ENCODE data around the gene PACS2.

PACS2 gene

DNA sequence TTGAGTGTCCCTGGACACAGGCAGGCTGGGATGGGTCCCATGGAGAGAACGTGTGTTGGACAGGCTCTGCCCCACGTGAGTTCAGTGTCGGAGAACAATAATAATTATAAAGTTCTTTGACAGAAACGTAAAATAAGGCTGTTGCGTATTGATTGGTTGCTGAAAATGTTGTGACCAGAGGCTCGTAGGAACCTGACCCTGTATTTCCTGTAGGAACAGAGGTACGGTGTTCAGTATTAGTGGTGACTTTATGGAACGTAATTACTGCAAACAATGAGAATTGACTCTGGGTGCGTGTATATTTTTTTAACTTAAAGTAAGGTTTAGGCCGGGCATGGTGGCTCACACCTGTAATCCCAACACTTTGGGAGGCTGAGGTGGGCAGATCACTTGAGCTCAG lies 112.9 kb downstream of the PACS2 start:
- DNase-seq, result no peak

DNA sequence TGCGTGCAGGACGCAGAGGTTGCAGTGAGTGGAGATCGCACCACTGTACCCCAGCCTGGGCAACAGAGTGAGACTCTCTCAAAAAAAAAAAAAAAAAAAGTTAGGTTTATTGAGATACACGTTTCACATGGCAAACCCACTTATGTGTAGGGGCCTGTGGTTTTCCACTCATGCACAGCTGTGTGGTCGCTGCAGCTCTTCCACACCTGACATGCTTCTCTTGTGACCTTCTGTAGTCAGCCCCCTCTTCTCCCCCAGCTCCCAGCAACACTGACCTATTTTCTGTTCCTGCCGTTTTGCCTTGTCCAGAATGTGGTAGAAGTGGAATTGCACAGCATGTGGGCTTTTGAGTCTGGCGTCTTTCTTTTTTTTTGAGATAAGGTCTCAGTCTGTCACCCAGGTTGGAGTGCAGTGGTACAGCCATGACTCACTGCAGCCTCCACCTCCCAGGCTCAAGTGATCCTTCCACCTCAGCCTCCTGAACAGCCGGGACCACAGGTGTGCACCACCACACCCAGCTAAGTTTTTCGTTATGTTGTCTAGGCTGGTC lies 113.5 kb downstream of the PACS2 start:
- no peak for DNase-seq

DNA sequence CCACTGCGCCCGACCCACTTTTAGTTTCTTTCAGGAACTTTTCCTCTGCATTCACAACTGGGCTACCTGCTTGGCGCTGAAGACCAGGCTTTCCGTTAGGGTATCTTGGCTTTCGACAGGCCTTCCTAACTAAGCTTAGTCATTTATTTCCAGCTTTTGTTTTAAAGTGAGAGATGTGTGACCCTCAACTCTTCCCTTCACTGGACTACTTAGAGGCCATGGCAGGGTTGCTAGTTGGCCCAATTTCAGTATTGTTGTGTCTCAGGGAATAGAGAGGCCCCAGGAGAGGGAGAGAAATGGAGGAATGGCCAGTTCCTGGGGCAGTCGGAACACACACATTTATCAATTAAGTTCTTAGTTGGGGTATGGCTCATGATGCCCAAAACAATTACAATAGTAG lies 115.5 kb downstream of the PACS2 start:
- DNase-seq, result no peak

DNA sequence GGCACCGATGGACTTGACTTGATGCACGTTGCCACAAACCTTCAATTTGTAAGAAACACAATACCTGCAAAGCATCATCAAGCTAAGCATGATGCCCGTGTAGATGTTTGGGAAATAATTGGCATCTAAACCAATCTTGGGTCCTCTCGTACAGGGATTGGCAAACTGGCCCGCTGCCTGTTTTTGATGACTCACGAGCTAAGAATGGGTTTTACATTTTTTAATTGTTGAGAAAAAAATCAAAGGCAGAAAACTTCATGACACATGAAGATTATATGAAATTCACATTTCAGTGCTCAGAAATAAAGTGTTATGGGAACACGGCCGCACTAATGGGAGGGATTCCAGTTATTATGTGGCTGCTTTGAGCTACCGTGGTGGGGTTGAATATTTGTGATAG lies 116.0 kb downstream of the PACS2 start:
- no peak for DNase-seq

DNA sequence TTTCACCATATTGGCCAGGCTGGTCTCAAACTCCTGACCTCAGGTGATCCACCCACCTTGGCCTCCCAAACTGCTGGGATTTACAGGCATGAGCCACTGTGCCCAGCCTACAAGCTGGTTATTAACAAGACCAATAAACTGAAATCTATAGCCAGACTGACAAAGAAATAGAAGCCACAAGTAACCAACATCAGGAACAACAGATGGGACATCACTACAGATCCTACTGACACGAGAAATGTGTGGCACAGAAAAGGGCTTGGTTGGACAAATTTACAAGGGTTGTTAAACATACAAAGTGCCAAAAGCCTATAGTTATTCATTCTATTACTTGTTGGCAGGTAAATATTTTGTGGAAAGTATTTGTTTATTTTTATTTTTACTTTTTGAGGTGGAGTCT lies 116.7 kb downstream of the PACS2 start:
- no peak for DNase-seq

DNA sequence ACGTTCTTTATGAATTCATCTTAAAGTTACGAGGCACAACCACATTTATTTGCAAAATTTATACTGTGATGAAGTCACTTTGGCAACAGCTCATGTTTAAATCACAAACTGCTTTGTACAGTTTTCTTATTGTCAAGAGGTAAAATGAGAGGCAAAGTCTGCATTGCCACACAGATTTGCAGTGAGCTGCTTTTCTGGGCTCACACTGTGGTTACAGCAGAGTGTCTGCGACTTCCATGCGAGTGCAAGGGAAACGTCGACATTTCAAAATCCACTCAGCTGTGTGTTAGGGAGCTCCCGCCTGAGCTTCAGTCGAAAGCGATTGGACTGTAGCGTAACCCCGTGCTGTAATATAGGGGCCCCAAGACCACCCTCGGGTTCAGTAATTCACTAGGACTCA lies 118.1 kb downstream of the PACS2 start:
- DNase-seq, result no peak

DNA sequence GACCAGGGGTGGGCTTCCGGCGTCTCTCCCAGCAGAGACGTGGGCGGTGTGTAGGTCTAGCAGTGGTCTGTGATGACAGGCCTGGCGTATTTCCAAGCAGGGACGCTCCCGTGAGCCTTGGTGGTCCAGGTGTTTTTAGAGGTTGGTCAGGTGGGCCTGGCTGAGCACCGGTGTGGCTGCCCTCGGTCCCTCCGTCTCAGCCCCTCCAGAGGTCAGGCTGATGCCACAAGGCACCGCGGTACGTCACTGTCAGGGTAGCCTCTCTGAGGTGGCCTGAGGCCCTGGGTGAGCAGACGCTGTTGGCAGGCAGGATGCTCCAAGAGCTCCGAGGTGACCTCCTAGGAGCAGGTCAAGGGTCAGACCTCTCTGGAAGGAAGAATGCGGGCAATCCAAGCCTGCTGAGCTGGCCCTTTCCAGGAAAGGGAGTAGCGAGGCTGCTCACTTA lies 118.6 kb downstream of the PACS2 start:
- no peak for DNase-seq

DNA sequence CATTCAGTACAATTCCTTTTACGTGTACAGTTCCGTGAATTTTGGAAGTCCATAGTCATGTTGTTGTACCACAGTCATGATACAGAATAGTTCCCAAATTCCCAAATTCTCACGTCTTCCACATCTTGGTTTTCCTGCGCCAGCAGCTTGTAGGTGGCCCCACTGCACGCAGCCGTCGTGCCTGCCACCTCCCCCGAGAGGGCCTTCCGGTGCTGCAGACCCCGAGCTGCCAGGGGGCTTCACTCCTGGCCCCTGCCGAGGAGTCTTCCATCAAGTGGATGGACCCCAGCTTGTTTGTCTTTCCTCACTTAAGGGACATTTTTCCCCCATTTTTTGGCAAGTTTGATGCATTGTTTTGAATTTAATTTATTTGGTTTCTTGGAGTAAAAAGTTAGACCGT lies 121.9 kb downstream of the PACS2 start:
- DNase-seq, result no peak

DNA sequence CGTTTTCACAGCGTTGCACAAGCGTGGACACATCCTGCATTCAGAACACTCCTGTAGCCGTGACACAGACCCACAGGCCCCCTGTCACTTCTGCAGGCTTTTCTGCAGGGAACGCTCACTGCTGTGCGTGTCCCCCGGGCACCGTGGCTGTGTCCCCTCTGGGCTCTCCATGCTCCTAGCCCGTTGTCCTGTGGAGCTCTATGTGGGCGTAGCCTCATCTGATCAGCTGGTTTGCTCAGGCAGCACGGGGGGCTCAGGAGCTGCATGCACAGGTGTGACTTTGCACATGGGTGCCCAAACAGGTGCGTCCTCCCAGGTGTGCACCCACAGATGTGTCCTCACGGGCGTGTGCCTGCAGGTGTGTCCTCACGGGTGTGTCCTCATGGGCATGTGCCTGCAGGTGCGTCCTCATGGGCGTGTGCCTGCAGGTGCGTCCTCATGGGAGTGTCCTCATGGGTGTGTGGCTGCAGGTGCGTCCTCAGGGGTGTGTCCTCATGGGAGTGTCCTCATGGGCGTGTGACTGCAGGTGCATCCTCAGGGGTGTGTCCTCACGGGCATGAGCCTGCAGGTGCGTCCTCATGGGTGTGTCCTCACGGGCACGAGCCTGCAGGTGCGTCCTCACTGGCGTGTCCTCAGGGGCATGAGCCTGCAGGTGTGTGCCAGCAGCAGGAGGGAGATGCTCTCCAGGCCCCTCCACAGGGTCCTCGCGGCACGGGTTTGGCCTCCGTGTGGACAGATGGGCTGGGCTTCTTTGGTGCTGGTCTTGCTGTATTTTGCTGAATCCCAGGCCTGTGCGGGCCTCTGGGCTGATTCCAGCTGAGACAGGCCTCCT lies 122.6 kb downstream of the PACS2 start:
- no peak for DNase-seq

DNA sequence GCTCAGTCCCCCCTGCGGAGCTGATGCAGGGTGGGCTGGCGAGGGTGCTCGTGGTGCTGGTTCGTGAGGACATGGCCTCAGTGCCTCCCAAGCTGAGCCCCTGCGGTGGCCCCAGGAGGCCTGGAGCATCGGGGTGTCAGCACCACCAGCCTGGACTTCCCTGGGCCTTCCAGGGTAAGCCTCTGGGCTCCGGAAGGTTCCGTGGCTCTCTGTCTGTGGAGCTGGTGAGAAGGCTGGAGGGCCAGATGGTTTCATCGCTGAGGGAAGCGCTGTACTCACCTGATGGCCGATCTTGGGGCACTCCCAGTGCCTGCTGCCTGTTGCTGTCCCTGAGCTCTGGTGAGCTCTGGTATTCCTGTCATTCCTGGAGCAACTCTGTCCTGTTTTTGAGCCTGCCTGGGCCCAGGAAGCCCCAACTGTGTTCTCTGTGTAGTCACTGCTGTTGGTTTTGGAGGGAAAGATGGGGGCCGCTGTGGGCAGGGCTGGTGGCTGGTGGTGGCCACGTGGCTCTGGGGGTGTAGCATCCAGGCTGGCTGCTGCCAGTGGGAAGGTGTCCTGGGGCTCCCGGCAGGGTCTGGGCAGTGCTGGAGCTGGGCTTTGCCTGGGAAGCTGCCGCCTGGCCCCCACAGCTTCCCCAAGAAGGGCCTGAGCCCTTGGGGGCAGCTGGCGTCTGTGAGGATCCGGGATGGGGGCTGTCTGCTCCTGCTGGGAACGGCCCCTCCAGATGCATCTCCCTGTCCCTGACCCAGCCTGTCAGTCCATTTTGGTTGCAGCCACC lies 123.4 kb downstream of the PACS2 start:
- no peak for DNase-seq

DNA sequence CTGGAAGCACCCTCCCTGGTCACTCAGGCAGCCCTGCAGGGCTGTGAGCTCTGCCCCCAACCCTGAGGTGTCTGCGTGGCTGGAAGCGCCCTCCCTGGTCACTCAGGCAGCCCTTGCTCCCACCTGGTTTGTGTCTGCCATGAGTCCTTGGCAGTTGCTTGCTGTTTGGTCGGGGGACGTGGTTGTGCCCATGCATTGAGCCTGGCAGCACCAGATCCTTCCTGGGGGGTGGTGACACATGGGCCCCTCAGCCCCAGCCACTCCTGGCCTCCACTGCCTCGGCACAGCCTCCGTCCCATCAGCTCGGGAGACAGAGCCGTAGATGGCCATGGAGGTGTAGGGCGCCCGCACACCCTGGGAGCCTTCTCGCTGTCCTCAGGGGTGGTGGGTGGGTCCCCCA lies 124.6 kb downstream of the PACS2 start:
- DNase-seq, result no peak

DNA sequence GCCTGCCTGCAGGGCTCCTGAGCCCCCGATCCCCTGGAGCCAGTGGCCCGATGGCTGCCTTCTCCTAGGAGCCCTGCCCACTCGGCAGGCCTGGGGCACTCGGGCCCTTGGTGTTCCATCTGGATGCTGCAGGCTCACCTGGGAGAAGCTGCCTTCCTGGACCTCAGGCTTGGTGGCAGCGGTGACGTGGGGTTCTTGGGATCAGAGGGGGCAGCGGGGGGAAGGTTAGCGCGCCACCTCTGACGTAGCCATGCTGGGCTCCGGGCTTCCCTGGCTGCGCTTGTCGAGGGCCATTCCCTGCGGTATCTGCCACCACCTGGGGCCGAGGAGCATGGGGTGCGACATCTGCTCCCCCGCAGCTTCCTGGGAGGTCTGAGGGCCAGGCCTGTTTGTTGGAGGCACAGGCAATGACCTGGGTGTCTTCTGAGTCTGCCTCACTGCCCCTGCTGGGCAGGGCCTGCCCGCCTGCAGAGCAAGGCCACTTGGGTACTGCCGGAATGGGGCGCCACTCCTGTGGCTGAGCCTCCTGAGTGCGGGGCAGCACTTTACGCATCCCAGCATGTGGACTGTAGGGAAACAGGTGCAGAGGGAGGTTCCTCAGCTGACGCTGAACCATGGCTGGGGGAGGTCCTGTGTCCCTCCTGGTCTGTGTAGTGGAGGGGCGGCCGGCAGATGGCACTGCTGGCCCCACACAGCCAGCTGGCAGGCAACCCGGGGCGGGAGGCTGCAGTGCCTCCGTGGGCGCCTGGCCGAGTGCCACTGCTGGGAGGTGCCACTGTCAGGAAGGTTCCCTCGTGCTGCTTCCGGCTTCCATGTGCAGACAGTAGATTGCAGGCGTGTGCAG lies 125.4 kb downstream of the PACS2 start:
- no peak for DNase-seq

DNA sequence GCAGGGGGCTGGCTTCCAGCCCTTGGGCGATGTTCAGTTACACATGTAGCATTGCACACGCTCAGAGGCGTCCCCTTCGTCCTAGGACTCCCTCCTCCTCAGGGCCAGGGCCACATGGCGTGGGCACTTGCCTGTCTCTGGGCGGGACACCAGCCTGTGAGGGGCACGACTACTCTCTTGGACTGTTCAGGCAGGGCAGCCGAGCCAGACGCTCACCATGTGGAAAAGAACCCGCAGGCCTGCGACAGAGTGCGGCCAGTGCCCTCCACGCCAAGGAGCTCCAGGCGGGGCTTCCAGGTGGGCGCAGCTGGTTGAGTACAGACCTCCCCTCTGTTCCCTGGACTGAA lies 126.0 kb downstream of the PACS2 start:
- no peak for DNase-seq

DNA sequence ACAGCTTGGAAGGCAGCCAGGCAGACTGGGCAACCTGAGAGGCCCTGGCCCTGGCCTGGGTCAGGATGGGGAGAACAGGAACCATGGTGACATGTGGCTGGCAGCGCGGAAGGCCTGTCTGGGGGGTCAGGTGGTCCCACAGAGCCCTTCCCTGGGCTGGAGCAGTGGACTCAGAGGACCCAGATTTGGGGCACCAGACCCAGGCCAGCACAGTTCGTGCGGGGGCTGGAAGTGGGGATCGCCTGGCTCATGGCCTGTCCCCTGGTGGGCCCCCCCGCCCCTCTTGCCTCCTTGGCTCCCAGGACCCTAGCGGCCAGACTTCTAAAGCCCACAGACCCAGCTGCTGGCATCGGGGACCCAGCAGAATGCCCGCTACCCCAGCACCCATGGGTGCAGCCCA lies 126.4 kb downstream of the PACS2 start:
- DNase-seq, result no peak

DNA sequence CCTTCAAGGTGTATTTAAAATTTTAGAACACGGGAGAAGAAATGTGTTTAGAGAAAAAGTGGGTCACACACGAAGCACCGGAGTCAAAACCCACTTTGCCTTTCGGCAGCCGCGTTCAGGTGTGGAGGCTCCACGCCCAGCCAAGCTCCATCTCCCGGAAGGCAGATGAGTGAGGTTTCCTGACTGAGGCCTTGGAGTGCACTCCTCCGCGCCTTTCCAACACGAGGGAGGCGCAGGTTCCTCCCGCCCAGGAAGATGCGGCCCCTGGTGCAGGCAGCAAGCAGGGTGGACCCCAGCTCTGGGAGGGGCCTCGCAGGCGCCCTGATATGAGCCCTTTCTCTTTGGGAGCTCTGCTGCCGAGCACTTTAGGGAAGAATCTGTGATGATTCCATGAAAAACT lies 127.6 kb downstream of the PACS2 start:
- DNase-seq, result no peak

DNA sequence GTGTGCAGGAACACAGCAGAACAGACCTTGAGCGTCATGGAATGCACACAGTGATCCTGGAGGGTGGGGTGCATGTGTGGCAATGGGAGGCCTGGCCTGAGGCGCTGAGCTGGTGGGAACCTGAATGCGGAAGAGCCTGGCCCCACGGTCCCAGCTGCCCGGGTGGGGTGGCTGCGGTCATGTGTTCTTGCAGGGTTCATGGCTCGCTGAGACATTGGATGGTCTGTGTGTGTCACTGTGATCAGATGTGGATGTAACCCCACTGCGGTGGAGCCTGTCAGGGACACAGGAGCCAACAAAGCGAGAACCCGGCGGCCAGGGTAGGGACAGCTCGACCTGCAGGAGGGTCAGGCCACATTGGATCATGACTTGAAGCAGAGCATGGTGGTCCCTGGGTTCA lies 128.3 kb downstream of the PACS2 start:
- no peak for DNase-seq

DNA sequence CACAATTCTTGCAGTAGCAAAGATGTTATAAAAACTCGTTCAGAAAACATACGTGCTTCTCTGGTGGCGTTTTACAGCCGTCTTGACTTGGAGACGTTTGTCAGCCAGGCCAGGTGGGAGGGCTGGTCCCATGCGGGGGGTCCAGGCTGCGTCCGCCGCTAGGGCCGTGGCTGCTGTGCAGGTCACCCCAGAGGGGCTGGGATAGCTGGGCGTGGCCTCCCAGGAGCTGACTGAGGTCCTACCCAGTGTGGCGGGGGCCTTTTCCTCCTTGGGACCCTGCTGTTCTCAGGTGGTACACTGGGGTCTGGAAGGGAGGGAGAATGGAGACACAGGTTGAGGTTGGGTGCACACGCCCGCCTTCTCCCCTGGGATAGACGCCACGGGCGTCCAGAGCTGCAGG lies 130.3 kb downstream of the PACS2 start:
- no peak for DNase-seq

DNA sequence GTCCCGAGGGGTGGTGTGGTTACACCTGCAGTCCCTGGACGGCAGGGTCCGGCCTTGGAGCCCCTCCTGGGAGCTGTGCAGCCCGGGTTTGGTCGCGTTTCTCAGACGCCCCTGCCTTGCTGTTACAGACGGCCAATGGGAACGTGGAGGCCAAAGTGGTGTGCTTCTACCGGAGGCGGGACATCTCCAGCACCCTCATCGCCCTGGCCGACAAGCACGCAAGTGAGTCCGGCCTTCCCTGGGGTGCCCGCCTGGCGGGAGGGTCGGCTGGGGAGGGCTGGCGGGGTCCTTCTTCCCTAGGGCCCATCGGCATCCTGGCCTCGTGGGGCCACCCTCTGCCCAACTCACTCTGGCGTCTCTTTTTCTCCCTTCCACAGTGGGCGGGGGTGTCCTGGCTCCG lies 130.7 kb downstream of the PACS2 start:
- DNase-seq, result no peak

DNA sequence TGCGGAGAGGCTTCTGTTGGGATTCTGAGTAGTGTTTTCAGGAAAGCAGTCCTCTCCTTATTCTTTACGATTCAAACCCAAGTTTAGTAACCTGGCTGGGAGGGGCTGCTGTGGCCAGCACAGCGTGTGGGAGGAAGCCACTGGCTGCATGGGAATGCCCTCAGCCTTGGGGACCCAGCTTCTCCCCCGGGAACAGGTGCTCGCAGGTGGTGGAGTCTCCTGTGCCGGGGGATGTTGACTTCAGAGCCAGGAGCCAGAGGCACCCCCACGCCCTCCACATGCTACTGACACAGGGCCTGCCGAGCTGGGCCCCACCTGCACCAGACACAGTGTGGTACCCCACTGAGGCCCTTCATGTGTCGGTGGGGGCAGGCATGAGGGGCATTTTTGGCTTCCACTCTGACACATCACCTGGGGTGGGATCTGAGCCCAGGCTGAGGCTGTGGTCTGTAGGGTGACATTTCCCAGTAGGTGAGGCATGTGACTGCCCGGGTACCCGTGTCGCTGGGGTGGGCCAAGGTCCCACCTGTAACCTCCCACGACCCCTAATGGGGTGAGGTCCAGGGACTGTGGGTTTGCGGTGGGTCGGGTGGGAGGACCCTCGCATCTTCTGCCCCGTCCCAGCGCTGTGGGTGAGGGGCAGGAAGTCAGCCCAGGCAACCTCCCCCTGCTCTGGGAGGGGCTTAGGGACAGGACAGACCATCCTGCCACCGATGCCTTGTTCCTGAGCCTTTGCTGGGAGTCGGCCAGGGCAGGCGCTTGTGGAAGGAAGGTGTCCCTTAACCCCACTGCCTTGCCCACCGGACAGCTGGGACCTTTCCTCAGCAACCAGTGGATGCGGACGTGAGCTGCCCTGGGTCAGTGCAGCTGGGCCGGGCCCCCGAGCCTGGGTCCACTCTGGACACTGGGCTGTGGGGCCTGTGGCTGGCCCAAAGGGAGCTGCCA lies 131.6 kb downstream of the PACS2 start:
- no peak for DNase-seq

DNA sequence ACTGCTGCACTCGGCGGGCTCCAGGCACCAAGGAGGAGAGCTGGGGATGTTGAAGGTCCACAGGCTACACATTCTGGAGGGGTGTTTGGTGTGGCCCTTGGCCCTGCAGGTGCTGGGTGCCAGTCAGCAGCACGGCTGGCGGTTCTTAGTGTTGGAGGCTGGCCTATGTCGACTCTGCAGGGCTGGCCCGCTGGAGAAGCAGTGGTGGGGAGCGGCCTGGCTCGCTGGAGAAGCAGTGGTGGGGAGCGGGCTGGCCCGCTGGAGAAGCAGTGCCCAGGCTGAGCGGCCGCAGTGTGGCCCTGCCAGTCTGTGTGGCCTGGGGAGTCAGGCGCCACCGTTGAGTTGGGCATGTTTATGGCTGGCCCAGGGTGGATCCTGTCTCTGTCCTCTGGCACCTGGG lies 132.4 kb downstream of the PACS2 start:
- no peak for DNase-seq
